ENCODE results near the gene GRIK3. TPM values are rescaled to one million over a fixed set of nuclear protein-coding genes. Genes with fewer than 3 reads are reported as not detected.

Gene GRIK3
- total and polyA plus RNA-seq, 2 of the 8 experiments (the other 6 are each of a cell fraction or from before 2014, with no cell fraction given) = 2.1 to 3.4 TPM

DNA sequence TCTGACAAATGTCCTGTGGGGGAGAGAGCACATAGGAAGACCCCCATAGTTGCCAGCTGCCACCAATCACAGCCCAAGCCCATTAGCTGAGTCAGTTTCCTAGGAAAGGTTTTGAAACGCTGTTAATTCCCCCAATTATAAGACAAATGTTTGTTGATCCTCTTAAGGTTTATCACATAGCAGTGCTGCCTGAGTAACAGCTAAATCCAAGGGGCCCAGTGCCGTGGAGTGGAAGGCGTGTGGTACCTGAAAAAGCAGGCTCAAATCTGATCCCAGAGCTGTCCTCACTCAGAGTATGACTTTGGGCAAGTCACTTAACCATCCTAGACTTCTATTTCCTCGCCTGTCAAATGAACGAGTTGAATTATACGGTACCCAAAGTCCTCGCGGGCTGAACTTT is 69.5 kb downstream of the GRIK3 start (continued):
- TF ChIP-seq SP4 (IDR thresholded peaks at IDR 0.05; ENCODE audit: low read length) (no peak), TAF1 (IDR thresholded peaks at IDR 0.05; ENCODE audit: low read depth, low read length) (no peak), SP2 (IDR thresholded peaks at IDR 0.05; ENCODE audit: low read length) (no peak), PHF8 (conservative IDR thresholded peaks at IDR 0.05; ENCODE audit: low read depth, low read length) (no peak), TCF12 (IDR thresholded peaks at IDR 0.05; ENCODE audit: low read depth, low read length) (no peak)
- TF ChIP-seq, protein P1, sequence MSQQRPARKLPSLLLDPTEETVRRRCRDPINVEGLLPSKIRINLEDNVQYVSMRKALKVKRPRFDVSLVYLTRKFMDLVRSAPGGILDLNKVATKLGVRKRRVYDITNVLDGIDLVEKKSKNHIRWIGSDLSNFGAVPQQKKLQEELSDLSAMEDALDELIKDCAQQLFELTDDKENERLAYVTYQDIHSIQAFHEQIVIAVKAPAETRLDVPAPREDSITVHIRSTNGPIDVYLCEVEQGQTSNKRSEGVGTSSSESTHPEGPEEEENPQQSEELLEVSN (IDR thresholded peaks at IDR 0.05) = no peak
